ENCODE results near the gene MTERF2.

MTERF2 gene

GRCh38 chr12:106987846-106988245 lies 900 bp upstream of the MTERF2 start:
- DNase-seq (ENCODE audit: low read depth in 2 of 2): no peak

GRCh38 chr12:106986135-106986534 lies 811 bp downstream of the MTERF2 start:
- no peak for DNase-seq (ENCODE audit: low read depth in 2 of 2)

- no peak for DNase-seq (ENCODE audit: low read depth in 2 of 2)
These were observed 1.5 kb downstream of the MTERF2 start for GRCh38 chr12:106985479-106985878.

- no peak for DNase-seq (ENCODE audit: low read depth in 2 of 2)
These were observed 2.3 kb downstream of the MTERF2 start for GRCh38 chr12:106984588-106985137.

- DNase-seq (ENCODE audit: low read depth in 2 of 2): no peak
These were observed 4.7 kb downstream of the MTERF2 start for GRCh38 chr12:106982229-106982628.

GRCh38 chr12:106981788-106982187 lies 5.2 kb downstream of the MTERF2 start:
- no peak for DNase-seq (ENCODE audit: low read depth in 2 of 2)

GRCh38 chr12:106980944-106981343 lies 6.0 kb downstream of the MTERF2 start:
- DNase-seq (ENCODE audit: low read depth in 2 of 2): no peak

- DNase-seq (ENCODE audit: low read depth in 2 of 2): no peak
These were observed 8.7 kb downstream of the MTERF2 start for GRCh38 chr12:106978035-106978800.

GRCh38 chr12:106976668-106977067 lies 10.3 kb downstream of the MTERF2 start:
- no peak for DNase-seq (ENCODE audit: low read depth in 2 of 2)

GRCh38 chr12:106975993-106976658 lies 10.8 kb downstream of the MTERF2 start:
- no peak for DNase-seq (ENCODE audit: low read depth in 2 of 2)

- DNase-seq (ENCODE audit: low read depth in 2 of 2): no peak
These were observed 11.8 kb downstream of the MTERF2 start for GRCh38 chr12:106975098-106975497.

GRCh38 chr12:106974511-106974910 lies 12.4 kb downstream of the MTERF2 start:
- no peak for DNase-seq (ENCODE audit: low read depth in 2 of 2)

- DNase-seq (ENCODE audit: low read depth in 2 of 2): no peak
These were observed 13.4 kb downstream of the MTERF2 start for GRCh38 chr12:106973545-106973944.

GRCh38 chr12:106971065-106971464 lies 15.9 kb downstream of the MTERF2 start:
- DNase-seq (ENCODE audit: low read depth in 2 of 2): no peak

- no peak for DNase-seq (ENCODE audit: low read depth in 2 of 2)
These were observed 22.4 kb downstream of the MTERF2 start for GRCh38 chr12:106964526-106964925.

GRCh38 chr12:106962286-106962685 lies 24.7 kb downstream of the MTERF2 start:
- no peak for DNase-seq (ENCODE audit: low read depth in 2 of 2)

- DNase-seq (ENCODE audit: low read depth in 2 of 2): no peak
These were observed 26.5 kb downstream of the MTERF2 start for GRCh38 chr12:106960443-106960842.

- no peak for DNase-seq (ENCODE audit: low read depth in 2 of 2)
These were observed 29.4 kb downstream of the MTERF2 start for GRCh38 chr12:106957583-106957982.

GRCh38 chr12:106956048-106956578 lies 30.8 kb downstream of the MTERF2 start:
- no peak for DNase-seq (ENCODE audit: low read depth in 2 of 2)

- DNase-seq (ENCODE audit: low read depth in 2 of 2): peak; percentile 86 to 88
These were observed 31.4 kb downstream of the MTERF2 start, which contains the start of gene TMEM263 for GRCh38 chr12:106955377-106956047. TMEM263 (plus strand) TSS chr12:106955907; CDS start chr12:106967117, 11,210 bp downstream.

- no peak for DNase-seq (ENCODE audit: low read depth in 2 of 2)
These were observed 32.2 kb downstream of the MTERF2 start for GRCh38 chr12:106954462-106955376.
